Hematopoietic multipotent progenitor cell (in vitro differentiated cells): ENCODE data around the gene MDFIC2. TPM values are rescaled to one million over a fixed set of nuclear protein-coding genes. Genes with fewer than 3 reads are reported as not detected.

Experiments used
- DNase-seq, 3 donors: peaks; one replicate each; pipeline ENCODE4 v3.0.0-alpha.2; 2011 to 2015; ENCODE audit warnings: low read depth in 2 of 3, low spot score in 2 of 3
- total RNA-seq: library from RNA; depleted of rRNA; stranded (reverse); fragments of >200 nt; gene quantifications from one replicate; pipeline ENCODE4 v1.2.3, GENCODE V29; 2012

MDFIC2 gene
- total RNA-seq, 1 donor = not detected

GRCh38 chr3:70183781-70184504, 128.5 kb downstream of the MDFIC2 start:
- DNase-seq = no peak

DNA sequence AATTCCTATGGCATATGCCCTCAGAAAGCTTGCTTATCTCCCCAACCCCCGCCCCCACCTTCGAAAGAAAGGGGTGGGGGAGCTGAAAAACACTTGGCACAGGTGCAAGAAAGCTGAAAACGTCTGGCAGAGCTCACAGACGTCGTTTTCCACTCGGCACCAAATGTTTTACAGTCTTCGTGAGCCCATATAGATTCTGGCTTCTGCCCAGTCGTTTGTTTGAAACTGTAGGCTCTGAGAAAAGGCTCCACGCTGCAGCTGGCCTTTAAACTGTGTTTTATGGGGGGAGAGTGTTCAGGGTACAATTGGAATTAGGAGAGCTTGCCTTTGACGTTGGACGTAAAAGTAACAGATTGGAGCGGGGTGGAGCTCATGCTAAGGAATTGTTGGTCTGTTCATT, 130.3 kb downstream of the MDFIC2 start:
- DNase-seq = no peak

DNA sequence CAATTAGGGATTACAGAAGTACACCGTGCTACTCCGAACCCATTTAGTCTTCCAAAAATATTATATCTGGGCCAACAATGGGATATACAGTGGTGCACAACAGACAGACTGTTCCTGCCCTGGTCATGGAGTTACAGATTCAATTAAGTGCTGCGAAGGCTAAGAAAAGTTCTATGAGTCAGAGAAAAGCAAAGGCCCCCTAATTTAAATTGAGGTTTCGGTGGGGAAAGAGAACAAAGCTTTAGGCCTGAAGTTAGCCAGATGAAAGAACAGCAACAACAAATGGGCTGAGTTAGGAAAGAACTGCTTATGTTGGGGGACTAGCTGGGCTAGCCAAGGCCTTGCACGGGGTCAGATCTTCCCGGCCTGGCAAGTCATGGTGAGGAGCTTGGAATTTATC, 131.8 kb downstream of the MDFIC2 start:
- no peak for DNase-seq

DNA sequence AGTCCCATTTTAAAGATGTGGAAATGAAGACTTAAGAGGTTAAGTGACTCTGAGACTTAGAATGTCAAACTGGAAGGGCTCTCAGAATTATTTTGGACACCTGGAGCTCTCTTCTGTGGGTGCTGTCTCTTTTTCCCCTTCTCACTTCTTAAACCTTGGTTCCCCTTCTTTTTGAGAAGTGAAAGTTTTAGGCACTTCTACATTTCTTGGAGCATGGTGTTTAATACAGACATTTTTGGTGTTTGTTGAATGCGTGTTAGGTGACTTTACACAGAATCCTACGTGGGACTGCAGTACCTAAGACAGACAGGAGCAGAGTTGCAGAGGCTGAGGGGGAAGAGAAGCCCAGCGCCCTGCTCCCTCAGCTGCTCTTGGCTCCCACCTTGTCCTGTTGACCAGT, 133.3 kb downstream of the MDFIC2 start:
- no peak for DNase-seq

DNA sequence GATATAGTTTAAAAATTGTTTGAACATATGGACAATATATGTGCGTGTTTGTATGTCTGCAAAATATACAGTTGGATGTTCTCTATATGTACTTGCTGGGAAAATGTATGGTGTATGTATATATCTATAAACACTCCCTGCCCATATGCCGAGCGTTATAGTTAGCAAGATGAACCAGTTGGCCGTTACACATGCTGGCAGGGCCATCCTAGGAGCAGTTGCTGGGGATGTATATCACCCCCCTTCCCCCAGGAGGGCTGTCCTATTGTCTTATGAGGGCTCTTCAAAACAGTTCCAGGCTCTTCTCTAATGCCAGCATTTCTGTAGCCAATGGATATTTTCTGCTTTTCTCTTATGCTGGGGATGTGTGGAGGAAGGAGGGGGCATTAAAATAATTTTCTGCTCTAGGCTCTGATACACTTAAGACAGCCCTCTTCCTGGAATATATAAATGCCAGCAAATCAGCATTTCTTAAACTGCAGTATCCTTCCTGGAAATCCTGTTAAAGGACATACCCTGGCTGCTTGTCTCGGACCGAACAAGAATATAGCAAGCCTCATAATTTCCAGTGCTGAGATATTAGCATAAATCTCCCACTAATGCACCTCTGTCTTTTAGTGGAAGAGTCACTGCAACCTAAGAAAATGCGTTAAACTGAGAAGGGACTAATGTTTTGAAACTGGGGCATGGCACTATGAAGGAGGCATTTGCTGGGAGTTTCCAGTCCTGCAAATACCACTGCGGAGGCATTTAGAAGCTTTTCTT, 134.4 kb downstream of the MDFIC2 start:
- DNase-seq = no peak

GRCh38 chr3:70176224-70176623, 136.2 kb downstream of the MDFIC2 start:
- DNase-seq = no peak

- DNase-seq = no peak
Measured at GRCh38 chr3:70156808-70157207, 155.6 kb downstream of the MDFIC2 start.

GRCh38 chr3:70150599-70150998, 161.8 kb downstream of the MDFIC2 start:
- DNase-seq = no peak

DNA sequence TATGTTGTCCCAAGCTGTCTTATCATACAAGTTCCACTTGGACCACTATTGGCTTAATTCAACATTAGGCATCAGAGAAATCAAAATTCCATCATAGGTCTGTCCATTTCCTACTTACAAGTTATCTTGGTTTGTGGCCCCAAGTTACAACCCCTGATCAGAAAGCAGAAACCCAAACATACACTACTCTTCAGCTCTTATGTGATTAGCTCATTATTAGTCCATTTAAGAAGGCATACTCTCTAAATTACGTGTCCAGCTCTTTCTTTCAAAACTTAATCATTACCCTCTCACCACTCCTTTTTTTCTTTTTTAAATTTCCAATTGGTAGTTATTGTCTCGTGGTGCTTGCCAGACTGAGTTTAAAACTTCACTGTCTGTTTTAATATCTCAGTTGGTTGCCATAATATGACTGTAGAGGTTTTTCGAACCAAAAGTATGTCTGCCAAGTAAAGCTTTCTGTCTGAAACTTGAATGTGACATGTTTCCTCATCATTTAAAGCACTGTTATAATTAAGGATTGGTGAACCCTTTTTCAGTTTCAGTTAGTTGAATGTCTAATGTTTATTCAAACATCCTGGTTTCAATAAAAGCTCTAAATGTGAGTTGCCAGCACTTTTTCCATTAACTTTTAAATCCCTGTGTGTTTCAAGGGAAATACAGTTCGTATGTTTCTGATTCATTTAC, 162.6 kb downstream of the MDFIC2 start:
- no peak for DNase-seq
